ENCODE data around the gene RNF149. TPM values are rescaled to one million over a fixed set of nuclear protein-coding genes. Genes with fewer than 3 reads are reported as not detected.
A peak's percentile ranks its signal among the peaks of the same experiment; 100 is the strongest.

RNF149 gene
- total and polyA plus RNA-seq, 12 donors, result 31.5 to 98.4 (median 51.7) TPM

GRCh38 chr2:101310834-101311695, 2.6 kb upstream of the RNF149 start:
- Histone ChIP-seq H3K9me3 (replicated peaks in 1 of 3) (no peaks in the 10 kb centered on the region), H3K4me3 (no peak overlapping the region), H3K27me3 (no peaks in the 10 kb centered on the region), H3K27ac (peak overlapping the region in 2 of 5 donors; percentile 52 to 76), H3K4me1 (replicated peaks in 1 of 2) (peaks cover 9 to 16% of the 10 kb centered on the region in 2 donors), H3K36me3 (replicated peaks in 1 of 2) (no peaks in the 10 kb centered on the region)
- intact Hi-C loops (cut with DNase I), result no loop called here
- WGBS, 4 donors, result 68 to 76% (median 73%) methylated on average over 7 of the region's 7 CpGs
- TF ChIP-seq CTCF (IDR thresholded peaks at IDR 0.05), result no peak
- no peak for TF ChIP-seq POLR2A (IDR thresholded peaks at IDR 0.05)
- DNase-seq, result peak in 1 of 7 donors; percentile 16

DNA sequence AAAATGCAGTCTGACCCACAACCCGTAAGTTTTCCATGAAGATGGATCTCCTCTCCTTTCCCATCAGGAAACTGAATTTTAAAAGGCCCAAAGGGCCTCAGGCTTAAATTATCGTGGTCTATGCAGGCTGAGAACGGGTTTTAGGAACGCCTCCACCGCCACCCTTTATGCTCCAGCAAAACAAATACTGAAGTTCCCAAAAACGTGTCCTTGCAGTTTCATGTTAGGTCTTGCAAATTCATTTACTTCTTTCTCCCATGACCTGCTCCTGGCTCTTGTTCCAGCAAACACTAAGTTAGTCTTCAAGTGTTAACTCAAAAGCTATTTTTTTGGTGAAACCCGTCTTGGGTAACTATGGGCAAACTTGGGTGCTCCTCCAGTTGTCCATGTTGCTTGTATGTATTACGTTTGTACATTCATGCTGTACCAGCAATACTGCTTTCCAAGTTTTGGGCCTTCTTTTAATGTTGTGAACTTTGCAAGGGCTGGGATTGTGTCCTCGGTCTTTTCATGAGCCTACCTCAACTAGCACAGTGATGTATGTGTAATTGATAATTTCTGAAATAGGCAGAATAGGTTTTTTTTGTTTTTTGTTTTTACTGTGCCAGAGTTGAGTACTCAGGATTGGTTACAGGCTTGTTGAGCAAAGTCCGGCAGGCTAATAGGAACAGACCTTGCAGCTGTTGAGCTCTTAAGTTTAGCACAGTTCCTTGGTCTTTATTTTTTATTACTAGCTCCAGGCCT, 1.8 kb upstream of the RNF149 start:
- 74 to 83% (median 79%) methylated on average over 10 of the region's 10 CpGs for WGBS, 4 donors
- no peaks in the 10 kb centered on the region for H3K27me3 ChIP-seq
- no peaks in the 10 kb centered on the region for H3K36me3 ChIP-seq (replicated peaks in 1 of 2)
- peak overlapping the region in 2 of 5 donors; percentile 52 to 96 for H3K27ac ChIP-seq
- intact Hi-C loops (cut with DNase I), result no loop called here
- H3K4me1 ChIP-seq (replicated peaks in 1 of 2), result peaks cover 9 to 24% of the 10 kb centered on the region in 2 donors
- H3K4me3 ChIP-seq, result no peak overlapping the region
- no peak for DNase-seq
- TF ChIP-seq POLR2A (IDR thresholded peaks at IDR 0.05), result no peak
- TF ChIP-seq CTCF (IDR thresholded peaks at IDR 0.05), result no peak
- no peaks in the 10 kb centered on the region for H3K9me3 ChIP-seq (replicated peaks in 1 of 3)

GRCh38 chr2:101307950-101308431, 510 bp downstream of the RNF149 start:
- Histone ChIP-seq H3K9me3 (replicated peaks in 1 of 3) (no peaks in the 10 kb centered on the region), H3K36me3 (replicated peaks in 1 of 2) (no peaks in the 10 kb centered on the region), H3K27me3 (no peaks in the 10 kb centered on the region), H3K4me1 (replicated peaks in 1 of 2) (peaks cover 13 to 44% of the 10 kb centered on the region in 2 donors), H3K27ac (peak overlapping the region; percentile 20 to 96 (median 90)), H3K4me3 (peak overlapping the region in 3 of 4 donors; percentile 63 to 95 (median 79))
- intact Hi-C loops (cut with DNase I), result no loop called here
- WGBS, 4 donors, result 3 to 9% (median 3%) methylated on average over 9 to 57 of the region's 57 CpGs
- DNase-seq, result peak in 5 of 7 donors; percentile 25 to 44 (median 35)
- TF ChIP-seq POLR2A (IDR thresholded peaks at IDR 0.05), result no peak
- no peak for TF ChIP-seq CTCF (IDR thresholded peaks at IDR 0.05)

GRCh38 chr2:101307503-101307902, 998 bp downstream of the RNF149 start:
- Histone ChIP-seq H3K9me3 (replicated peaks in 1 of 3) (no peaks in the 10 kb centered on the region), H3K4me1 (replicated peaks in 1 of 2) (peaks cover 13 to 45% of the 10 kb centered on the region in 2 donors), H3K4me3 (peak overlapping the region in 2 of 4 donors; percentile 79 to 95), H3K27ac (peak overlapping the region; percentile 57 to 96 (median 90)), H3K27me3 (no peaks in the 10 kb centered on the region), H3K36me3 (replicated peaks in 1 of 2) (peaks cover 0 to 2% of the 10 kb centered on the region in 2 donors)
- peak in 3 of 7 donors; percentile 13 to 31 (median 25) for DNase-seq
- no peak for TF ChIP-seq CTCF (IDR thresholded peaks at IDR 0.05)
- TF ChIP-seq POLR2A (IDR thresholded peaks at IDR 0.05), result no peak
- intact Hi-C loops (cut with DNase I), result no loop called here
- 31 to 59% (median 53%) methylated on average over 9 of the region's 9 CpGs for WGBS, 4 donors

All from adrenal gland (tissue), 12 donors.